ENCODE measurements around the gene MED13L. TPM values are rescaled to one million over a fixed set of nuclear protein-coding genes. Genes with fewer than 3 reads are reported as not detected.
A peak's percentile ranks its signal among the peaks of the same experiment; 100 is the strongest.

MED13L gene
- total RNA-seq, 1 donor from 2014 or later: 41.9 TPM

DNA sequence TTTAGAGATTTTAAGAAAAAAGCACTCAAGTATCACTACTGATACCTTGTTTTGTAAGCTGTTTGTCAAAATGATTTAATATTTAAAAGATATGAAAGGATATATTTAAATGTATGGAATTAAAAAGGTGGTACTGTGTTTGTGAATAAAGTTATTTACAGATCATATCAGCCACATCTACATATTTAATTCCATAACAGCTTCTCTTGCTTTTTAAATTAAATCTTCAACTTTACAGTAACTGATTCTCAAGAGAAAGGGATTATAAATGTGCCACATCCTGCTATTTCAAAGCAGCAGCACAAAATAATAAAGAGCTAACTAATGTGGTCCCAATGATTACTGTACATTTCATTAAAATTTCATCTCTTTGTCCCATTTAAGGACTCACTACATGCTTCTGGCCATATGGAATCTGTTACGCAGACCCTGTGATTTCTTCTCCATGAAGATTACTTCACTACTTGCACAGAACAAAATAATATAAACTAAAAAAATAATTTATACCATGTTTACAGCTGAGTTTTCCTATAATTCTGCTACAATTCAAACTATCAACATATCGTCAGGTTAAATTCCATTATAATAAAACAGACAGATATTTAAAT, 117.8 kb downstream of the MED13L start:
- DNase-seq (ENCODE audit: low spot score) (no peak), ATAC-seq (no peak)

DNA sequence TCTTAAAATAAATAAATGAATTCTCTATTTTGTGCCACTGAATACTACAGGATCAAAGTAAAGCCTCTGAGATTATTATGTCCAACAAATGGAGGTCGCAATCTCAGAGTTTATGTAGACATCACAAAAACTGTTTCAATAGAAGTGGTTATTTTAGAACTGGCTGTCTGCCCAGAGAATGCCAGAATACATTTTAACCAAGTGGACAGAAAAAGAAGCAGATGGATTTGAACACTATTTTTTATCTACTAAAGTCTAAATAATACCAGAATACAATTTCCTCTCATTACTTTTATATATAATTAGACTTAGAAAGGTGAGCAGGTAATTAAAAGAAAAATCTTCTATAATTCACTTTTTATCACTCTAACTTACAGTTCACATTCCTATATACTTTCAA, 118.3 kb downstream of the MED13L start:
- DNase-seq (ENCODE audit: low spot score) (no peak), ATAC-seq (no peak)

GRCh38 chr12:116157845-116158267, 119.6 kb downstream of the MED13L start:
- DNase-seq (ENCODE audit: low spot score) (no peak), ATAC-seq (no peak)

- no peak for DNase-seq (ENCODE audit: low spot score)
- no peak for ATAC-seq
Observed at GRCh38 chr12:116156614-116157013, 120.9 kb downstream of the MED13L start.

DNA sequence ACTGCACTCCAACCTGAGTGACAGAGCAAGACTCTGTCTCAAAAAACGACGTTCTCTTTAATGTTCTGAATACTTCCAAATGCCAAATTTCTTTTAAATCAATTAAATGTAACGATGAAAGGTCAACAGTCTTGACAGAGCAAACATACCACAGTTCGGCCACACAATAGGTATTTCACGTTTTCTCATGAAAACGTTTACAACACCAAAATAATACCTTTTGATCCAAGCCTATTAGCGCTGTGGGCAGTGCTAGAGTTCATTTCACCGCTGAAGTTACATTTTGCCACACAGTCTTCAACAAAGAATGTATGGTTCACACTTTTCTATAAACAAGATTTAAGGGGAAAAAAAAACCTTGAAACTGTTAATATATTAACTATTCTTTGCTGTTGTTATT, 122.1 kb downstream of the MED13L start:
- ATAC-seq: peak; percentile 62
- no peak for DNase-seq (ENCODE audit: low spot score)

- ATAC-seq (peak; percentile 16), DNase-seq (ENCODE audit: low spot score) (no peak)
Observed at GRCh38 chr12:116153983-116154382, 123.5 kb downstream of the MED13L start.

GRCh38 chr12:116153113-116153512, 124.4 kb downstream of the MED13L start:
- no peak for ATAC-seq

GRCh38 chr12:116152268-116152667, 125.2 kb downstream of the MED13L start:
- DNase-seq (ENCODE audit: low spot score): no peak
- ATAC-seq: no peak

More at GRCh38 chr12:116153113-116153512, 124.4 kb downstream of the MED13L start:
- DNase-seq (ENCODE audit: low spot score): no peak

- DNase-seq (ENCODE audit: low spot score) (no peak), ATAC-seq (peak; percentile 22)
Observed at GRCh38 chr12:116150452-116150851, 127.0 kb downstream of the MED13L start.

GRCh38 chr12:116150001-116150400, 127.5 kb downstream of the MED13L start:
- ATAC-seq: peak; percentile 83
- DNase-seq (ENCODE audit: low spot score): no peak

GRCh38 chr12:116148844-116149243, 128.6 kb downstream of the MED13L start:
- no peak for DNase-seq (ENCODE audit: low spot score)
- ATAC-seq: no peak

DNA sequence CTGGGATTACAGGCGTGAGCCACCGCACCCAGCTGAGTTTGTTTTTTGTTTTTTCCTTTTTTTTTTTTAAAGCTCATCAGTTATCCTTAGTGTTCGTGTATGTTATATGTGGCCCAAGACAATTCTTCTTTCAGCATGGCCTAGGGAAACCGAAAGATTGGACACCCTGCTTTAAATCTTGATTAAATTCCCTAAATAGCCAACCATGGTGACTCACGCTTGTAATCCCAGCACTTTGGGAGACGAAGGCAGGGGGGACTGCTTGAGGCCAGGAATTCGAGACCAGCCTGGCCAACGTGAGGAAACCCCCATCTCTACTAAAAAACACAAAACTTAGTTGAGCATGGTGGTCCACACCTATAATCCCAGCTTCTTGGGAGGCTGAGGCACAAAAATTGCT, 131.1 kb downstream of the MED13L start:
- ATAC-seq (no peak), DNase-seq (ENCODE audit: low spot score) (no peak)

- DNase-seq (ENCODE audit: low spot score) (no peak), ATAC-seq (no peak)
Observed at GRCh38 chr12:116145451-116145850, 132.0 kb downstream of the MED13L start.

DNA sequence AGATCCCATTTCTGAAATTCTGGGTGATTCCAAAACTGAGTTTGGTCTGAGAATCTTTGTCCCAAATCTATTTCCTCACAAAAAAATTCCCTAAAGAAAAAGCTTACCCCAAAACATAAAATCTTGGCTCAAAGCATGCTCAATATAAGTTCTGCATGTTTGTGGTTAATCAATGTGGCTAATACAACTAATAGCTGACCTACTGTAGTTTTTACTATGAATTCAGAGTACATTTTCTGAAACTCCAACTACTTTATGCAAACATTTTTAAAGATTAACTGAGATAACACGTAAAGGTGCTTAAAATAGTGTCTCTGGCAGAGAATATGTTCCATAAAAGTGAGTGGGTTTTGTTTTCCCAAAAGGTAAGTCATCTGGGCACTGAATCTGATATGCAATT, 133.1 kb downstream of the MED13L start:
- no peak for DNase-seq (ENCODE audit: low spot score)
- no peak for ATAC-seq

DNA sequence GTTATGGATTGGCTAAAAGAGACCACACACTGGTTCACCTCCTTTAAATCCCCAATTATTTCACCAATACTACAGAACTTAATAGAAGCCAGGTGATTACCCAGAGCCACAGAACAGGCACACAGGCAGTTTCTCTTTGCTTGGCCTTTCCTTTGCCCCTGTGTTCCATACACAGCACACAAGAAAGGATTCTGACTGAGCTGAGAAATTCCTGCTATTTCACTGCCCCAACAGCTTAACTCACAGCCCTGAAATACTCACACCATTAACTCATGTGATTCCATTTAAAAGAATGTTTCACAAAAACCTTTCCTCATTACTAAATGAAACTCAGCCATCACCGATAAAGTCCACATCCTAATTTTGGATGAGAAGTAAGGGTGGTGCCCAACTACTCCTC, 133.6 kb downstream of the MED13L start:
- peak; percentile 44 for ATAC-seq
- no peak for DNase-seq (ENCODE audit: low spot score)

- ATAC-seq (peak; percentile 31), DNase-seq (ENCODE audit: low spot score) (no peak)
Observed at GRCh38 chr12:116142936-116143898, 134.3 kb downstream of the MED13L start.

GRCh38 chr12:116141833-116142162, 135.7 kb downstream of the MED13L start:
- peak; percentile 27 for ATAC-seq
- no peak for DNase-seq (ENCODE audit: low spot score)

- no peak for DNase-seq (ENCODE audit: low spot score)
- peak; percentile 8 for ATAC-seq
Observed at GRCh38 chr12:116141110-116141832, 136.2 kb downstream of the MED13L start.

GRCh38 chr12:116140529-116140928, 137.0 kb downstream of the MED13L start:
- DNase-seq (ENCODE audit: low spot score): no peak
- ATAC-seq: peak; percentile 26

GRCh38 chr12:116138781-116139180, 138.7 kb downstream of the MED13L start:
- no peak for ATAC-seq
- DNase-seq (ENCODE audit: low spot score): no peak

- ATAC-seq: no peak
- DNase-seq (ENCODE audit: low spot score): no peak
Observed at GRCh38 chr12:116138364-116138763, 139.1 kb downstream of the MED13L start.

DNA sequence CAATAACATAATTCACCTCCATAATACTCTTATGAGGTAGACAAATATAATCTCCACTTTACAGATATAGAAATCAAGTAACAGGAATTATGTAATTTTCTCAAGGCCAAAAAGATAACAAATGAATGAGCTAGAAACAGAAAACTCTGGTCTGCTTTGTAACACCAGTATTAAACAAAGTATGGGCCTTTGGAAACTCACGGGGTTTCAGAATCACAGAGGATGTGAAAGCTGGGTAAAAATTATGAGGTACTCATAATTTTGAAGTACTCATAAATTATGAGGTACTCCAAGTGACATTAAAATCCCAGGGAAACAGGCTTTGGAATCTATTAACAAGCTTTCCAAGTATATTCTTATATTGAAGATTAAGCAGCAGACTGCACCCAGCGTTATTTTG, 140.2 kb downstream of the MED13L start:
- DNase-seq (ENCODE audit: low spot score) (no peak), ATAC-seq (no peak)

Measured in left lobe of liver (tissue), 2 donors.